ENCODE measurements around the gene OSBPL8.
"Not testable (repeated sequence)": the region's sequence is repeated elsewhere in the genome, so short reads cannot be mapped to it uniquely, and the experiment has no call there.

OSBPL8 gene

DNA sequence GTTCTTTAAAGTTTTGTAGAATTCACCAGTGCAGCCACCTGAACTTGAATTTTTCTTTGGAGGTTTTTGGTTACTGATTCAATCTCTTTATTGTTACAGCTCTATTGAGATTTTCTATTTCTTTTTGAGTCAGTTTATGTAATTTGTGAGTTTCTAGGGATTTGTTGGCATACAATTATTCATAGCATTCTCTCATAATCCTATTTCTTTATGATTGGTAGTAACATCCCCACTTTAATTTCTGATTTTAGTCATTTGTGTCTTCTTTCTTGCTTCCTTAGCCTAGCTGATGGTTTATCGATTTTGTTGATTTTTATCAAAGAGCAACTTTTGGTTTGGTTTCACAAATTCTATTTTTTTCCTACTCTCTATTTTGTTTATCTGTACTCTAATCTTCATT lies 193.4 kb downstream of the OSBPL8 start:
- Histone ChIP-seq H3K27me3 (ENCODE audit: control insufficient read depth in 1 of 2, insufficient read depth in 2 of 2, low read length in 2 of 2) (no peaks in the 10 kb centered on the region), H3K9me3 (ENCODE audit: control insufficient read depth in 2 of 2, low read length in 2 of 2) (no peaks in the 10 kb centered on the region), H3K9ac (ENCODE audit: low read length in 2 of 2) (no peak overlapping the region), H3K4me3 (ENCODE audit: low read length in 2 of 2) (no peak overlapping the region), H3K36me3 (ENCODE audit: control insufficient read depth in 2 of 2, insufficient read depth in 2 of 2, low read length in 2 of 2) (peaks cover 6 to 24% of the 10 kb centered on the region in 2 donors), H3K4me1 (ENCODE audit: control insufficient read depth, insufficient read depth, low read length) (no peaks in the 10 kb centered on the region), H3K27ac (ENCODE audit: low read length) (no peak overlapping the region)

DNA sequence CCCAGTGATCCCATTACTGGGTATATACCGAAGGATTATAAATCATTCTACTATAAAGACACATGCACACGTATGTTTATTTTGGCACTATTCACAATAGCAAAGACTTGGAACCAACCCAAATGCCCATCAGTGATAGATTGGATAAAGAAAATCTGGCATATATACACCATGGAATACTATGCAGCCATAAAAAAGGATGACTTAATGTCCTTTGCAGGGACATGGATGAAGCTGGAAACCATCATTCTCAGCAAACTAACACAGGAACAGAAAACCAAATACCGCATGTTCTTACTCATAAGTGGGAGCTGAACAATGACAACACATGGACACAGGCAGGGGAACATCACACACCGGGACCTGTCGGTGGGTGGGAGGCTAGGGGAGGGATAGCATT lies 195.4 kb downstream of the OSBPL8 start:
- H3K4me1 ChIP-seq (ENCODE audit: control insufficient read depth, insufficient read depth, low read length); H3K27ac ChIP-seq (ENCODE audit: low read length); H3K27me3 ChIP-seq (ENCODE audit: control insufficient read depth in 1 of 2, insufficient read depth in 2 of 2, low read length in 2 of 2); H3K9ac ChIP-seq (ENCODE audit: low read length in 2 of 2); H3K9me3 ChIP-seq (ENCODE audit: control insufficient read depth in 2 of 2, low read length in 2 of 2); H3K4me3 ChIP-seq (ENCODE audit: low read length in 2 of 2): not testable (repeated sequence)
- peaks cover 6 to 16% of the 10 kb centered on the region in 2 donors for H3K36me3 ChIP-seq (ENCODE audit: control insufficient read depth in 2 of 2, insufficient read depth in 2 of 2, low read length in 2 of 2)

DNA sequence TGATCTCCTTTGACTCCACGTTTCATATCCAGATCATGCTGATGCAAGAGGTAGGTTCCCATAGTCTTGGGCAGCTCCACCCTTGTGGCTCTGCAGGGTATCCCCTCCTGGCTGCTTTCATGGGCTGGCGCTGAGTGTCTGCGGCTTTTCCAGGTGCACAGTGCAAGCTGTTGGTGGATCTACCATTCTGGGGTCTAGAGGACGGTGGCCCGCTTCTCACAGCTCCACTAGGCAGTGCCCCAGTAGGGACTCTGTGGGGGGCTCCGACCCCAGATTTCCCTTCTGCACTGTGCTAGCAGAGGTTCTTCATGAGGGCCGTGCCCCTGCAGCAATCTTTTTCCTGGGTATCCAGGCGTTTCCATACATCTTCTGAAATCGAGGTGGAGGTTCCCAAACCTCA lies 199.3 kb downstream of the OSBPL8 start:
- no peaks in the 10 kb centered on the region for H3K36me3 ChIP-seq (ENCODE audit: control insufficient read depth in 2 of 2, insufficient read depth in 2 of 2, low read length in 2 of 2)

DNA sequence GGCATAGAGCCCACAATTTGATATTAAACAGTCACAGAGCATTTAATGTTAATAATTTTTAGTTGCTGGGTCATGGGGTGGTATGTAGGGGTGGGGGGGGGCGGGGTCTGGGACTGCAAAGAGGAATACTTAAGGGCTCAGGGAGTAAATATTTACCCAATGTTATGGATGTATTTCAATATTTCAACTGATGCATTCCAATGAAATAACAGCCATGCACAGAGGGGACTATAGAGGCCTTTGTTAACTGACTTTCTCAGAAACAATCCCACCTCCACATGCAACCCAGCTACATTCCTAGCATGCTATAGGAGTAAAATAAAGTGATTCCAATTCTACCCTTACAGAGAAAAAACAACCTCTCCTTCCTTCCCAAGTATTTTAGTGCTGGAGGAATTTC lies 203.5 kb downstream of the OSBPL8 start:
- Histone ChIP-seq H3K27ac (ENCODE audit: low read length) (no peak overlapping the region), H3K4me3 (ENCODE audit: low read length in 2 of 2) (no peak overlapping the region), H3K36me3 (ENCODE audit: control insufficient read depth in 2 of 2, insufficient read depth in 2 of 2, low read length in 2 of 2) (no peaks in the 10 kb centered on the region), H3K4me1 (ENCODE audit: control insufficient read depth, insufficient read depth, low read length) (no peaks in the 10 kb centered on the region), H3K9me3 (ENCODE audit: control insufficient read depth in 2 of 2, low read length in 2 of 2) (no peaks in the 10 kb centered on the region), H3K9ac (ENCODE audit: low read length in 2 of 2) (no peak overlapping the region), H3K27me3 (ENCODE audit: control insufficient read depth in 1 of 2, insufficient read depth in 2 of 2, low read length in 2 of 2) (no peaks in the 10 kb centered on the region)

More for the DNA sequence above, 199.3 kb downstream of the OSBPL8 start:
- Histone ChIP-seq H3K4me3 (ENCODE audit: low read length in 2 of 2) (no peak overlapping the region), H3K9ac (ENCODE audit: low read length in 2 of 2) (no peak overlapping the region), H3K9me3 (ENCODE audit: control insufficient read depth in 2 of 2, low read length in 2 of 2) (no peaks in the 10 kb centered on the region), H3K27ac (ENCODE audit: low read length) (no peak overlapping the region), H3K27me3 (ENCODE audit: control insufficient read depth in 1 of 2, insufficient read depth in 2 of 2, low read length in 2 of 2) (no peaks in the 10 kb centered on the region), H3K4me1 (ENCODE audit: control insufficient read depth, insufficient read depth, low read length) (no peaks in the 10 kb centered on the region)

DNA sequence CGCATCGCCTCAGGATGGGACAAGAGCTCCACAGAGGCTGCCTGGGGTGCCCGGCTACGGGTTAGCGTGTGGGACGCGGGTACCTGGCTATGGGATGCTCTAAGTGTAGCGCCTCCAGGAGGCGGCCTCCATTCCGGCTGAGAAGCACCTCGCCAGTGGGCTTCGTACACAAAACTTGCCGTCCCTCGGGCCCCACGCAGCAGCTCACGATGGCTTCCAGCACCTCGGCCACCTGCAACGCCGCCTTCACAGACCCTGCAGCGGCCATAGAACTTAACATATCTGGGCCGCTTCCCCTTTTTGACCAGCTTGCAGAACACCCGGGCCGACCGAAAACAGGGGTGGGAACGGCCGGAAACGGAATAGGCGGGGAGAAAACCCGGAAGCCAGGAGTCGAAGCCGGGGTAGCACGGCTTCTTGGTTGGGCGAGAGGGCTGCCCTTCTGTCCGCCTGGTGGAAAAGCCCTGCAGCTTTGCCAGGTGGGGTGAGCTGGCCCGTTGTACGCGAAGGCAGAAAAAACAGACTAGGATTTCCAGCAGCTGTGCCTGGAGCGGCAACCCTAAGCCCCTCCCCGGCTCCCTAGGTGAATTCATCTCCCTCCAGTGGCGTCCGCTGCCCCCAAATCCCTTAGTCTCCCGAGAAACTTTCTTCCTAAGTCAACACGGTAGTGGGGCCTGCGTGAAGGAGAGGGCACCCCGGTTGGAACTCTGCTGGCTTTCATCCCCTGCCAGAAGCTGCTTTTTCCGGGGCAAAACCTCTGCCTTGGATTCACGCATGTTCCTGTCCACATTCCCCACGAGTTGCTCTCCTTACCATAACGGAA lies 211.3 kb downstream of the OSBPL8 start, which contains the start of gene BBS10:
TSS of gene BBS10 (minus strand) at position 337 of the 823 bp plus-strand sequence. CDS start at position 280, 57 bp downstream.
- Histone ChIP-seq H3K27me3 (ENCODE audit: control insufficient read depth in 1 of 2, insufficient read depth in 2 of 2, low read length in 2 of 2) (no peaks in the 10 kb centered on the region), H3K9ac (ENCODE audit: low read length in 2 of 2) (peak within 1 kb of the TSS; percentile 77 to 79), H3K4me1 (ENCODE audit: control insufficient read depth, insufficient read depth, low read length) (peaks cover 6% of the 10 kb centered on the region), H3K9me3 (ENCODE audit: control insufficient read depth in 2 of 2, low read length in 2 of 2) (no peaks in the 10 kb centered on the region), H3K4me3 (ENCODE audit: low read length in 2 of 2) (peak within 1 kb of the TSS; percentile 55 to 95), H3K36me3 (ENCODE audit: control insufficient read depth in 2 of 2, insufficient read depth in 2 of 2, low read length in 2 of 2) (no peaks in the 10 kb centered on the region), H3K27ac (ENCODE audit: low read length) (peak within 1 kb of the TSS; percentile 78)

DNA sequence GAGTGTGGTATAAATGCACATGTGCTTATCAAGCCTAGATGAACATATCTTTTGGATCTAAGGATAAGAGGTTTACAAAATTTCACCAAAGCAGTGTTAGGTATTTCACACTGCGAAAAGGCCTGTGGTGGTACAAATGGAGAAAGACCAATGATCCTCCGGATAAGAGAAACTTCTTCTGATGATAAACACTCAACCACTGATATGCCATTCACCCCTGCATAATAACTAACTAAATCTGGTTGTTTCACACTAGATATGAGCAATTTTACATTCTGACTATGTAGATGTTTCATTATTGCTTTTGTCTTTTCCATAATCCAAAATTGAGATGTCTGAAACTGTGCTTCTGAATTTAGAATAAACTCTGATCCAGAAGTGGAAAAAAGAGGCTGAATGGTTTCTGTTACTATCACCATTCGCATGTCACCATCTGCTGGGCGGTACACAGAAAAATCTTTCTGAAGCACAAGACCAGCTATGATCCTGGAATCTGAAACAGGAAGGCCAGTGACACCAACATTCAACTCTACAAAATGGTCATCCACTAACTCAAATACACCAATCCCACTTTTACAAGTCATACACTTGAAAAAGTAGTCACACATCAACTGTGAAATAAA lies 212.7 kb downstream of the OSBPL8 start:
- Histone ChIP-seq H3K4me3 (ENCODE audit: low read length in 2 of 2) (peak overlapping the region; percentile 55 to 95), H3K27ac (ENCODE audit: low read length) (no peak overlapping the region), H3K9ac (ENCODE audit: low read length in 2 of 2) (no peak overlapping the region), H3K36me3 (ENCODE audit: control insufficient read depth in 2 of 2, insufficient read depth in 2 of 2, low read length in 2 of 2) (no peaks in the 10 kb centered on the region), H3K9me3 (ENCODE audit: control insufficient read depth in 2 of 2, low read length in 2 of 2) (no peaks in the 10 kb centered on the region), H3K27me3 (ENCODE audit: control insufficient read depth in 1 of 2, insufficient read depth in 2 of 2, low read length in 2 of 2) (no peaks in the 10 kb centered on the region), H3K4me1 (ENCODE audit: control insufficient read depth, insufficient read depth, low read length) (peaks cover 6% of the 10 kb centered on the region)

DNA sequence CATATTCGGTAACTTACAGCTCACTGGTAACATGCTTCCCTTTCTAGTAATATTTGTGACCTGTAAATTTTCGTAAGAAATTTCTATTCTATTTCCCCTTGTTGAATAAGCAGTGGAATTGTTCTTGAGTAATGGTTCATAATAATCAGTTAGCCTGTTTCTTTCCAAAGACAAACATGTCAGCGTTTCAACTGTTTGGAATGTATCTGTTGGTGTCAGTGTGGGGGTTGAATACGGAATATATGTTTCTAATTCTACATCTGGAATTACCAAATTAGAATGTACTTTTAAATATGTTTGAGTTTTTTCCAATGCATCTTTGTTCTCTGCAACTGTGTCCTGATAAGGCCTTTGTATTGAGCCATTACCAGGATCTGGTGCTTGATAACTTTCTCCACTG lies 213.3 kb downstream of the OSBPL8 start:
- Histone ChIP-seq H3K4me3 (ENCODE audit: low read length in 2 of 2) (no peak overlapping the region), H3K27ac (ENCODE audit: low read length) (no peak overlapping the region), H3K9me3 (ENCODE audit: control insufficient read depth in 2 of 2, low read length in 2 of 2) (no peaks in the 10 kb centered on the region), H3K36me3 (ENCODE audit: control insufficient read depth in 2 of 2, insufficient read depth in 2 of 2, low read length in 2 of 2) (no peaks in the 10 kb centered on the region), H3K9ac (ENCODE audit: low read length in 2 of 2) (no peak overlapping the region), H3K27me3 (ENCODE audit: control insufficient read depth in 1 of 2, insufficient read depth in 2 of 2, low read length in 2 of 2) (no peaks in the 10 kb centered on the region), H3K4me1 (ENCODE audit: control insufficient read depth, insufficient read depth, low read length) (peaks cover 6% of the 10 kb centered on the region)

DNA sequence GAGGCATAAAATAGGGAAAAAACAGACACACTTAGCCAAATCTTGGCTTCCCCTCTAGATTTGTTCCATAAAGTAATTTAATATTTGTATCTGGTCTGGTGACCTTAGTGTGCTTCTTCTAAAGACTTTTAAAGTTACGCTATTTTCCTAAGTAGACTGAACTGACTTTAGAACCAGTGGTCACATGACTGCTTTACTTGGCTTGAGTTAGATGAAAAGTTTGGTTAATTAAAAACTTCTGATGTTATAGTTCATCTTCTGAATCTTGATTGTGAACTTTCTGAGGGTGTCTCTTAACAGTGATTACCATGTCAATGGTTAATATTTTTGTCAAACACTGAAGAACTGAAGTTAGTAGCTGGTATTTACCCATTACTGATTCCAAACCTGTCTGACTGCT lies 214.0 kb downstream of the OSBPL8 start:
- no peak overlapping the region for H3K9ac ChIP-seq (ENCODE audit: low read length in 2 of 2)
- no peaks in the 10 kb centered on the region for H3K27me3 ChIP-seq (ENCODE audit: control insufficient read depth in 1 of 2, insufficient read depth in 2 of 2, low read length in 2 of 2)
- no peaks in the 10 kb centered on the region for H3K36me3 ChIP-seq (ENCODE audit: control insufficient read depth in 2 of 2, insufficient read depth in 2 of 2, low read length in 2 of 2)
- no peak overlapping the region for H3K4me3 ChIP-seq (ENCODE audit: low read length in 2 of 2)
- H3K9me3 ChIP-seq (ENCODE audit: control insufficient read depth in 2 of 2, low read length in 2 of 2), result no peaks in the 10 kb centered on the region
- no peak overlapping the region for H3K27ac ChIP-seq (ENCODE audit: low read length)
- H3K4me1 ChIP-seq (ENCODE audit: control insufficient read depth, insufficient read depth, low read length), result peaks cover 6% of the 10 kb centered on the region

DNA sequence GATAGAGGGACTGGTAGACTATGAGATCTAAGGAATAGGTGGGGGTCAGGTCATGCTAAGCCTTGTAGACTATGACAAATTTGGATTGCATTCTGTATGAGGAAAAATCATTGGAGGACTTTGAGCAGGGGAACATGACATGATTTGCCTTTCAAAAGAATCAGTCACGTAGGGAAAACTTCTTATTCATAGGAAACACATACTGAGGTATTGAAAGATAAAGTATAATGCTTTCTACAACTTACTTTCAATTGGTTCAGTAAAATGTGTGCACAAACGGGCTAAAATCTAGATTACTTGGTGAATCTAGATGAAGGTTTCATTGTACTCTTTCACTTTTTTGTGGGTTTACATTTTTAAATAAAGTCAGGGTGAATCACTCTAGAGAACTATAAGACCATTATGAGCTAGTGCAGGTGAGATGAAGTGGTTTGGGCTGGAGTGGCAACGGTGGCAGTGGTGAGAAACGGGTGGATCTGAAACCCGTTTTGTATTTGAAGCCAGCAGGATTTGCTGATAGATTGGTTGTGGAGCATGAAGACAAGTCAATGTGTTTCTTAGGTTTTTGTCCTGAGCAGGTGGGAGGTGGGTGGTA lies 218.0 kb downstream of the OSBPL8 start:
- Histone ChIP-seq H3K27ac (ENCODE audit: low read length) (no peak overlapping the region), H3K36me3 (ENCODE audit: control insufficient read depth in 2 of 2, insufficient read depth in 2 of 2, low read length in 2 of 2) (no peaks in the 10 kb centered on the region), H3K4me3 (ENCODE audit: low read length in 2 of 2) (no peak overlapping the region), H3K4me1 (ENCODE audit: control insufficient read depth, insufficient read depth, low read length) (no peaks in the 10 kb centered on the region), H3K27me3 (ENCODE audit: control insufficient read depth in 1 of 2, insufficient read depth in 2 of 2, low read length in 2 of 2) (no peaks in the 10 kb centered on the region), H3K9me3 (ENCODE audit: control insufficient read depth in 2 of 2, low read length in 2 of 2) (no peaks in the 10 kb centered on the region), H3K9ac (ENCODE audit: low read length in 2 of 2) (no peak overlapping the region)

DNA sequence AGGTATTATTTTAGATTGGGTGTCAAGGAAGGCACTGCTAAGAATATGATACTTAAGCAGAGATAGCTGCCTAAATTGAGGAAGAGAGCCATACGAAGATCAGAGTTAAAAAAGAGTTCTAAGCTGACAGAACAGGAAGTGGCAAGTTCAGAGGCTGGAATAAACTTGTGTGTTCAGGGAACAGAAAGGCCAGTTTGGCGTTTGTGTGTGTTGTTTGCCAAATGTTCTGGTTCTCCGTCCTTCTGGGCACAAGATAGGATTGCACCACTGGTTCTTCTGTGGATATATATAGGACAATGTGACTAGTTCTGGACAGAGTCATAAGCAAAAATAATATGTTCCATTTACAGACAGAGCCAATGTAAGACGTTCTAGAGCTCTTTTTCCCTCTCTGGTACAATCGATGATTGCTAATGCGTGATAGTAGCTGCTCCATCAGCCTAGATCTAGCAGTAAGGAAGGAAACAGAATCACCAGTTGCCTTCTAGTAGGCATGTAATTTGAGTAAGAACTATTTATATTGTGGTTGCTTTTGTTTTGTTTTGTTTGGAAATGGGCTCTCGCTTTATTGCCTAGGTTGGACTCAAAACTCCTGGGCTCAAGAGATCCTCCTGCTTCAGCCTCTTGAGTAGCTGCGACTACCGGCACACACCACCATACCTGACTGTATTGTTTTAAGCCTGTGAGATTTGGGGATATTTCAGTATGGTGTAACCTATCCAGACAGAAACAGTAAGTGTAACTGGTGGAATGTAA lies 218.7 kb downstream of the OSBPL8 start:
- H3K4me3 ChIP-seq (ENCODE audit: low read length in 2 of 2), result no peak overlapping the region
- no peaks in the 10 kb centered on the region for H3K27me3 ChIP-seq (ENCODE audit: control insufficient read depth in 1 of 2, insufficient read depth in 2 of 2, low read length in 2 of 2)
- H3K36me3 ChIP-seq (ENCODE audit: control insufficient read depth in 2 of 2, insufficient read depth in 2 of 2, low read length in 2 of 2), result no peaks in the 10 kb centered on the region
- no peak overlapping the region for H3K27ac ChIP-seq (ENCODE audit: low read length)
- no peak overlapping the region for H3K9ac ChIP-seq (ENCODE audit: low read length in 2 of 2)
- no peaks in the 10 kb centered on the region for H3K4me1 ChIP-seq (ENCODE audit: control insufficient read depth, insufficient read depth, low read length)
- H3K9me3 ChIP-seq (ENCODE audit: control insufficient read depth in 2 of 2, low read length in 2 of 2), result no peaks in the 10 kb centered on the region
